Measurements from ENCODE around the gene KRT17.

Gene KRT17

DNA sequence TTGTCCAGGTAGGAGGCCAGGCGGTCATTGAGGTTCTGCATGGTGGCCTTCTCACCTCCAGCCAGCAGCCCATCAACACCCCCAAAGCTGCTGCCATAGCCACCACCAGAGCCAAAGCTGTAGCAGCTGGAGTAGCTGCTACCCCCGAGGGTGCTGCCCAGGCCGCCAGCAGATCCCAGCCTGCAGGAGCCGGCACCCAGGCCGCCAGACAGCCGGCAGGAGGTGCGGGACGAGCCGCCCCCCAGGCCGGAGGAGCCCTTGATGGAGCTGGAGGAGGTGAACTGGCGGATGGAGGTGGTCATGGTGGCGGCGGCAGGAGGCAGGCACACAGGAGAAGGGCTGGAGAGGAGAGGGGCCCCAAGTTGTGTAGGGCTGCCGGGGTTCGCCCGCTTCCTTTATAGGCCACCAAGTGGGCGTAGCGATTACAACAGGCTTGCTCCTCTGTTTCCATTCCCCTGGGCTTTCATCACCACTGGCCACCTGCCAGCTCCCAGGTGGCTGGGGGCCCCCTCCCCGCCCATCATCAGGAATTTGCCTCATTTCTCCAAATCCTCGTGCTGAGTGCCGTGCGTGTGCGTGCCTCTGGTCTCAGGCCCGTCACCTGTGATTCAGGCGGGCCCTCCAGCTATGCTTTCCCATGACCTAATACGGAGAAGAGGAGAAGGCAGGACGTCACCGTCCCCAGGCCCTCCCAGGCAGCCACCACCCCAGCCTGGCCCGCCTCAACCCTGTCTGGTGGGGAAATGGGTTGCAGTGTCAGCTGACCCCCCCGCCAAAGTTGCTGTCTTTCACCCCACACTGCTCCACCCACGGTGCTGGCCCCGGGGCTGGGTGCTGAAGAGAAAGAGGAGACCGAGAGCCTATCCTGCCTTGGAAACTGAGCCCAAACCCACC, at the start of gene KRT17:
KRT17 (minus strand) TSS at position 368 of the 894 bp plus-strand sequence; CDS start at position 302, 66 bp downstream.
- Mint-ChIP-seq H3K9me3 (no peaks in the 10 kb centered on the region), H3K4me1 (no peaks in the 10 kb centered on the region), H3K36me3 (no peaks in the 10 kb centered on the region), H3K4me3 (no peak within 1 kb of the TSS), H3K27me3 (peaks cover 19% of the 10 kb centered on the region), H3K27ac (no peak within 1 kb of the TSS)
- DNase-seq (ENCODE audit: low spot score in 2 of 2) = no peak
- no peak for ATAC-seq (ENCODE audit: low read depth)

DNA sequence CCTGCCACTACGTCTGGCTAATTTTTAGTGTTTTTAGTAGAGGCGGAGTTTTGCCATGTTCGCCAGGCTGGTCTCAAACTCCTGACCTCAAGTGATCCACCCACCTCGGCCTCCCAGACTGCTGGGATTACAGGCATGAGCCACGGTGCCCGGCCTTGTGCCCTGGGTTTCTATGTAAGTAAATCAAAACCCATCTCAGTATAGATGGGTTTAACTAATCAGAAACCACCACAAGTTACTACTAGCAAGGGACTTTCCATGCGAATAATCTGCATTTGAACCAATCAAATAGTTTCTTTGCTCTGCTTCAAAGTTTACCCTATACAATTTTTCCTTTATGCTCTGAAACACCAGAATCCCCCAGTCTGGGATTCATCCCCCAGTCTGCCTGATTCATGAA, 47.8 kb upstream of the KRT17 start:
- ATAC-seq (ENCODE audit: low read depth) (no peak), DNase-seq (ENCODE audit: low spot score in 2 of 2) (no peak)
- Mint-ChIP-seq H3K27ac (no peak overlapping the region), H3K9me3 (peaks cover 2% of the 10 kb centered on the region), H3K27me3 (no peaks in the 10 kb centered on the region), H3K4me3 (no peak overlapping the region), H3K4me1 (peaks cover 19% of the 10 kb centered on the region), H3K36me3 (peaks cover 3% of the 10 kb centered on the region)

- ATAC-seq (ENCODE audit: low read depth) = no peak
- peaks cover 24% of the 10 kb centered on the region for H3K4me1 Mint-ChIP-seq
- peak overlapping the region; percentile 99 for H3K27ac Mint-ChIP-seq
- H3K36me3 Mint-ChIP-seq = no peaks in the 10 kb centered on the region
- H3K9me3 Mint-ChIP-seq = no peaks in the 10 kb centered on the region
- H3K27me3 Mint-ChIP-seq = no peaks in the 10 kb centered on the region
- H3K4me3 Mint-ChIP-seq = peak overlapping the region; percentile 95
- no peak for DNase-seq (ENCODE audit: low spot score in 2 of 2)
These were observed 43.1 kb upstream of the KRT17 start for GRCh38 chr17:41667280-41668041.

GRCh38 chr17:41666708-41667279, 42.4 kb upstream of the KRT17 start:
- DNase-seq (ENCODE audit: low spot score in 2 of 2) (peak; percentile 92 to 96), ATAC-seq (ENCODE audit: low read depth) (peak; percentile 47)
- H3K4me1 Mint-ChIP-seq = peaks cover 24% of the 10 kb centered on the region
- H3K9me3 Mint-ChIP-seq = no peaks in the 10 kb centered on the region
- H3K36me3 Mint-ChIP-seq = no peaks in the 10 kb centered on the region
- H3K27me3 Mint-ChIP-seq = no peaks in the 10 kb centered on the region
- peak overlapping the region; percentile 95 for H3K4me3 Mint-ChIP-seq
- peak overlapping the region; percentile 99 for H3K27ac Mint-ChIP-seq

- DNase-seq (ENCODE audit: low spot score in 2 of 2) = peak in 1 of 2 donors; percentile 82
- Mint-ChIP-seq H3K27me3 (no peaks in the 10 kb centered on the region), H3K4me1 (peaks cover 24% of the 10 kb centered on the region), H3K27ac (peak overlapping the region; percentile 99), H3K36me3 (no peaks in the 10 kb centered on the region), H3K9me3 (no peaks in the 10 kb centered on the region), H3K4me3 (peak overlapping the region; percentile 95)
- ATAC-seq (ENCODE audit: low read depth) = peak; percentile 73
These were observed 41.9 kb upstream of the KRT17 start for GRCh38 chr17:41666237-41666641.

DNA sequence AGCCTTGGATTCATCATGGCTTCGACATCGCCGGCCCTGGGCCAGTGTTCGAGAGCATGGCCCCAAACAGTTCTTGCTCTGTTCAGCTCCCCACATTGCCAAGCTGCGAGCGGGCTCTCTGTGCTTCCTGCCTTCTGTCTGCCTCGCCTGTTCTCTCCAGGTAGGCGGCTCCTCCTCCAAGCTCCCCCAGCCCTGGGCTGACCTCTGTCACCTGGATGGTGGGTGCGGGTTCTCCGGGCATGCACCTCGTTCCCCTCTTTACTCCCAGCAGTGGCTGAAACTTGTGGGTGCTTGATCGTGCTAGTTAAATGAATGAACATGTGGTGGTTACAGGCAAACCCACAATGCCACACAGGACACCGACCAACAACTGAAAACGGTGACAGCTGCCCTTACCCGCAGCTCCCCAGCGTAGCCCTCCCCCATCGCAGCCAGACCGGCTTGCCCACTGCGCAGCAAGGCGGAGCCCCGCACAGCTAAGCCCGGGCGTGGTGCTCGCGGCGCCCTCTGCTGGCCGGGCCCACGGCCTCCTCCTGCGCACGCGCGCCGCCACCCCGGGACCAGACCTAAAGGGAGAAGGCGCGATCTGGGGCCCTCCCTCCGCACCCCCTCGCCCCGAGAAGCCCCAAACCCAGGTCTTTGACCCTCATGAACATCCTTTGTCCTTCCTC, 41.3 kb upstream of the KRT17 start:
- no peaks in the 10 kb centered on the region for H3K27me3 Mint-ChIP-seq
- peaks cover 24% of the 10 kb centered on the region for H3K4me1 Mint-ChIP-seq
- H3K36me3 Mint-ChIP-seq = no peaks in the 10 kb centered on the region
- H3K4me3 Mint-ChIP-seq = peak overlapping the region; percentile 95
- DNase-seq (ENCODE audit: low spot score in 2 of 2) (peak; percentile 98), ATAC-seq (ENCODE audit: low read depth) (peak; percentile 71)
- peak overlapping the region; percentile 99 for H3K27ac Mint-ChIP-seq
- no peaks in the 10 kb centered on the region for H3K9me3 Mint-ChIP-seq

DNA sequence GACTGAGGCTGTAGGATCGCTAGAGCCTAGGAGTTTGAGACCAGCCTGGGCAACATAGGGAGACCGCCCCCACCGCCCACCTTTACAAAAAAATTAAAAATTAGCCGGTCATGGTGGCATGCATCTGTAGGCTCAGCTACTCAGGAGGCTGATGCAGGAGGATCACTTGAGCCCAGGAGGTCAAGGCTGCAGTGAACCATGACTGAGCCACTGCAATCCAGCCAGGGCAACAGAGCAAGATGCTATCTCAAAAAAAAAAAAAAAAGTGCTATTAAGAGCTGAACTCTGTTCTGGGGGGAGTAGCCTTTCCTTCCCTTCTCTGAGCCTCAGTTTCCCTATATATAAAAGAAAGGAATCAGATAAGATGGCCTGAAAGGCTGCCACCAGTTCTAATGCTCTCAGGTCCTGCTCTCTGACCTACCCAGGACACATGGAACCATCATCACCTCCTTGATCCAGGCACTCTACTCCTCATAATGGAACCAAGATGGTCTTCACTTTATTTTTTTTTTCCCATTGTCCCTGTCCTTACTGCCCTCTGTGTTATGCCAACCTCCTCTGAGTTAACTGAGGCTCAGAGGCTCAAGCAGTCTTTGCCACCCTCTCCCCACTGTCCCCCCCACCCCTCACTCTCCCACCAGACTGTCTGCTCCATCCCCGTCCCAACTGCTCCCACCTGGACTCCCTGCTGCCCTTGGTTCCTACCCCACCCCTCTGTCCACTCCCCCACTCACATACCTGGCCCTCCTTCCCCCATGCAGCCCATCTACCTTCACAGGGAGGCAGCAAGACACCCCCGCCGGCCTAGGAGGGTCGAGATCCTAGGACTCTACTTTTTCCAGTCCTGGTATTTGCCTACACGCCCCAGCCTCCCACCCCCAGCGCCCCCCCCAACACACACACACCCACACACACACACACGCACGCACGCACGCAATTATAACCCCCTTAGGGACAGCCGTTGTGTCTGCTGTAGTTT, 40.5 kb upstream of the KRT17 start:
- peak overlapping the region; percentile 95 for H3K4me3 Mint-ChIP-seq
- H3K4me1 Mint-ChIP-seq = peaks cover 24% of the 10 kb centered on the region

GRCh38 chr17:41664172-41664457, 39.7 kb upstream of the KRT17 start:
- H3K27ac Mint-ChIP-seq = no peak overlapping the region
- ATAC-seq (ENCODE audit: low read depth) (no peak), DNase-seq (ENCODE audit: low spot score in 2 of 2) (no peak)
- H3K27me3 Mint-ChIP-seq = no peaks in the 10 kb centered on the region
- H3K36me3 Mint-ChIP-seq = no peaks in the 10 kb centered on the region
- no peak overlapping the region for H3K4me3 Mint-ChIP-seq
- peaks cover 24% of the 10 kb centered on the region for H3K4me1 Mint-ChIP-seq
- no peaks in the 10 kb centered on the region for H3K9me3 Mint-ChIP-seq

More for the DNA sequence above, 40.5 kb upstream of the KRT17 start:
- ATAC-seq (ENCODE audit: low read depth) (no peak), DNase-seq (ENCODE audit: low spot score in 2 of 2) (no peak)
- Mint-ChIP-seq H3K36me3 (no peaks in the 10 kb centered on the region), H3K27me3 (no peaks in the 10 kb centered on the region), H3K9me3 (no peaks in the 10 kb centered on the region), H3K27ac (peak overlapping the region; percentile 99)

GRCh38 chr17:41663451-41664171, 39.2 kb upstream of the KRT17 start:
- DNase-seq (ENCODE audit: low spot score in 2 of 2) (no peak), ATAC-seq (ENCODE audit: low read depth) (no peak)
- Mint-ChIP-seq H3K27ac (no peak overlapping the region), H3K9me3 (no peaks in the 10 kb centered on the region), H3K4me1 (peaks cover 24% of the 10 kb centered on the region), H3K36me3 (no peaks in the 10 kb centered on the region), H3K4me3 (no peak overlapping the region), H3K27me3 (no peaks in the 10 kb centered on the region)

DNA sequence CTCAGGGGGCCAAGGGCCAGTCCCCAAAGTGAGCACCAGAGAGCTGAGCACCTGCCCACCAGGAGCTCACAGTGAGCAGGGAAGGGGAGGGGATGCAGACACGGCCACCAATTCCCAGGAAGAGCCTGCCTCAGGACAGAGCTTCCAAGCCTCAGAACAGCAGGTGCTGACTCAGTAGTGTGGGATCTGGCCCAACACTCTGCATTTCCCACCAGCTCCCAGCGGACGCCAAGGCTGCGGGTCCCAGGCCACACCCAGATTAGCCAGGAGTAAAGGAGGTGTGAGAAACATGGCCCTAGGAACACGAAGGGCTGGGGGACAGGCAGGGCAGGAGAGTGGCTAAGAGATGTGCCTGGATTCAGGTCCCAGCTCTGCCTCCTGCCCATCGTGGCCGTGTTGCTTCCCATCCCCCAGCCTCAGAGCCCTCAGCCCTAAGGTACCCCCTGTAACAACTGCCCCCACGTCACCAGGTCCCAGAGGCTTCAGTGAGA, 35.9 kb upstream of the KRT17 start:
- Mint-ChIP-seq H3K27ac (no peak overlapping the region), H3K4me3 (no peak overlapping the region), H3K36me3 (no peaks in the 10 kb centered on the region), H3K9me3 (no peaks in the 10 kb centered on the region), H3K27me3 (peaks cover 6% of the 10 kb centered on the region), H3K4me1 (peaks cover 3% of the 10 kb centered on the region)
- ATAC-seq (ENCODE audit: low read depth) (no peak), DNase-seq (ENCODE audit: low spot score in 2 of 2) (no peak)

- DNase-seq (ENCODE audit: low spot score in 2 of 2) = no peak
- Mint-ChIP-seq H3K4me1 (peaks cover 3% of the 10 kb centered on the region), H3K36me3 (no peaks in the 10 kb centered on the region), H3K4me3 (no peak overlapping the region), H3K27ac (no peak overlapping the region), H3K9me3 (no peaks in the 10 kb centered on the region), H3K27me3 (peaks cover 7% of the 10 kb centered on the region)
- no peak for ATAC-seq (ENCODE audit: low read depth)
These were observed 35.2 kb upstream of the KRT17 start for GRCh38 chr17:41659427-41660212.

DNA sequence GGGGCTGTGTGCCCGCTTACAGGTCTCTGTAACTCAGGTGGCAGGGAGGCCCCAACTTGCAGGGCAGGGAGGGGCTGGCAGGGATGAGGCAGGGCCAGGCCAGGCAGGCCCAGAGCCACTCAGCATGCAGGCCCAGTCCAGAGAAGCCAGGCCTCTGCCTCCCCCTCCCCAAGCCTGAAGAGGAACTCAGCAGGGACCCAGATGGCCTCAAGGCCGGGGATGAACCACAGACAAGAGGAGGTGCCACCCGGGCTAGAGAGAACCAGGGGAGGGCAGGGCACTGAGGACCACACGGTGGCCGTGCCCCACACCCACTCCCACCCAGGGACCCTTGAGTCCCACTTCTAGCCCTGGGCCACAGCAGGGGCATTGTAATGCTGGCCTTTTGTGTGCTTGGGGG, 34.5 kb upstream of the KRT17 start:
- H3K4me1 Mint-ChIP-seq = peaks cover 3% of the 10 kb centered on the region
- ATAC-seq (ENCODE audit: low read depth) (no peak), DNase-seq (ENCODE audit: low spot score in 2 of 2) (no peak)
- H3K9me3 Mint-ChIP-seq = no peaks in the 10 kb centered on the region
- H3K4me3 Mint-ChIP-seq = no peak overlapping the region
- no peaks in the 10 kb centered on the region for H3K36me3 Mint-ChIP-seq
- peaks cover 7% of the 10 kb centered on the region for H3K27me3 Mint-ChIP-seq
- no peak overlapping the region for H3K27ac Mint-ChIP-seq

Data from memory B cell (primary cell).